GM12878 (cell line): ENCODE data around the gene DHX34.
"Not testable (repeated sequence)": the region's sequence is repeated elsewhere in the genome, so short reads cannot be mapped to it uniquely, and the experiment has no call there.

ENCODE experiments used
- CHD4 ChIP-seq: fragments of 200-600 bp; sonication (generic); IDR thresholded peaks from 2 replicates; pipeline ENCODE4 v1.6.1; 2016; ENCODE audit warnings: mild to moderate bottlenecking
- FOXM1 ChIP-seq: IDR thresholded peaks from 2 replicates; pipeline ENCODE4 v1.6.1; 2012; ENCODE audit warnings: low read depth, mild to moderate bottlenecking, inconsistent platforms, low read length, moderate library complexity
- HDAC6 ChIP-seq: fragments of 200-600 bp; sonication (generic); IDR thresholded peaks from one replicate; pipeline ENCODE4 v1.8.0; 2017; ENCODE audit warnings: antibody characterized with exemption; ENCODE audit not compliant: unreplicated experiment
- JUNB ChIP-seq: IDR thresholded peaks from 2 replicates; pipeline ENCODE4 v1.6.1; 2016; ENCODE audit warnings: antibody characterized with exemption, mild to moderate bottlenecking
- RAD21 ChIP-seq: IDR thresholded peaks from 2 replicates; pipeline ENCODE4 v1.6.1; 2011; ENCODE audit warnings: mild to moderate bottlenecking, low read depth, low read length, moderate library complexity; ENCODE audit not compliant: insufficient read depth
- TAF1 ChIP-seq: IDR thresholded peaks from 2 replicates; pipeline ENCODE4 v1.6.1; 2011; ENCODE audit warnings: mild to moderate bottlenecking, low read depth, low read length, borderline replicate concordance
- TF ChIP-seq, protein P1 (sequence below): fragments of 450-650 bp; IDR thresholded peaks from 2 replicates; pipeline ENCODE4 v1.6.1; 2014; ENCODE audit warnings: mild to moderate bottlenecking
- TF ChIP-seq, protein P2 (sequence below): IDR thresholded peaks from 2 replicates; pipeline ENCODE4 v1.6.1; 2012; ENCODE audit warnings: low read depth, low read length, improper control_type of control experiment
- TF ChIP-seq, protein P3 (sequence below), 3 experiments: IDR thresholded peaks in 2 of 3; conservative IDR thresholded peaks in 1 of 3; 2 replicates each; pipeline ENCODE4 v1.5.1; 2011; ENCODE audit warnings: low read depth in 3 of 3, low read length in 3 of 3, mild to moderate bottlenecking in 3 of 3, control low read depth in 2 of 3, moderate library complexity in 2 of 3, inconsistent platforms in 1 of 3, mixed read lengths in 1 of 3; ENCODE audit not compliant: control insufficient read depth in 2 of 3, insufficient read depth in 1 of 3; ENCODE audit errors: extremely low read depth in 1 of 3

DNA sequence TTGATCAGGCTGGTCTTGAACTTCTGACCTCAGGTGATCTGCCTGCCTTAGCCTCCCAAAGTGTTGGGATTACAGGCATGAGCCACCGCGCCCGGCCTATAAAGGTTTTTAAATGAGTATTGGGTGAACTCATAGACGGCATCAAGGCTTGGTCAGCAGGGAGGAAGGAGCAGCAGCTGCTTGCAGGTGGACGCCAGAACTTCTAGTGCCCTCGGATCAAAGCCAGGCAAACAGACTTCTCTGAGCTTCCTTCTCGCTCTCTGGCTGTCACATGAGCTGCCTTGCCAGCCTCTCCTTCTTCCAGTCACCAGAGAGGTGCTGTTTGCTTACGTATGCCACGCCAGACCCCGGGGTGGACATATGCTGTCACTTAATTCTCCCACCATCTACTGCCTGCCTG, 16.3 kb downstream of the DHX34 start:
- TF ChIP-seq HDAC6, CHD4, FOXM1, TAF1, RAD21, JUNB: not testable (repeated sequence)
- TF ChIP-seq, protein P1, sequence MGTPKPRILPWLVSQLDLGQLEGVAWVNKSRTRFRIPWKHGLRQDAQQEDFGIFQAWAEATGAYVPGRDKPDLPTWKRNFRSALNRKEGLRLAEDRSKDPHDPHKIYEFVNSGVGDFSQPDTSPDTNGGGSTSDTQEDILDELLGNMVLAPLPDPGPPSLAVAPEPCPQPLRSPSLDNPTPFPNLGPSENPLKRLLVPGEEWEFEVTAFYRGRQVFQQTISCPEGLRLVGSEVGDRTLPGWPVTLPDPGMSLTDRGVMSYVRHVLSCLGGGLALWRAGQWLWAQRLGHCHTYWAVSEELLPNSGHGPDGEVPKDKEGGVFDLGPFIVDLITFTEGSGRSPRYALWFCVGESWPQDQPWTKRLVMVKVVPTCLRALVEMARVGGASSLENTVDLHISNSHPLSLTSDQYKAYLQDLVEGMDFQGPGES: not testable (repeated sequence)
- TF ChIP-seq, protein P2, sequence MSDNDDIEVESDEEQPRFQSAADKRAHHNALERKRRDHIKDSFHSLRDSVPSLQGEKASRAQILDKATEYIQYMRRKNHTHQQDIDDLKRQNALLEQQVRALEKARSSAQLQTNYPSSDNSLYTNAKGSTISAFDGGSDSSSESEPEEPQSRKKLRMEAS: not testable (repeated sequence)
- TF ChIP-seq, protein P3, sequence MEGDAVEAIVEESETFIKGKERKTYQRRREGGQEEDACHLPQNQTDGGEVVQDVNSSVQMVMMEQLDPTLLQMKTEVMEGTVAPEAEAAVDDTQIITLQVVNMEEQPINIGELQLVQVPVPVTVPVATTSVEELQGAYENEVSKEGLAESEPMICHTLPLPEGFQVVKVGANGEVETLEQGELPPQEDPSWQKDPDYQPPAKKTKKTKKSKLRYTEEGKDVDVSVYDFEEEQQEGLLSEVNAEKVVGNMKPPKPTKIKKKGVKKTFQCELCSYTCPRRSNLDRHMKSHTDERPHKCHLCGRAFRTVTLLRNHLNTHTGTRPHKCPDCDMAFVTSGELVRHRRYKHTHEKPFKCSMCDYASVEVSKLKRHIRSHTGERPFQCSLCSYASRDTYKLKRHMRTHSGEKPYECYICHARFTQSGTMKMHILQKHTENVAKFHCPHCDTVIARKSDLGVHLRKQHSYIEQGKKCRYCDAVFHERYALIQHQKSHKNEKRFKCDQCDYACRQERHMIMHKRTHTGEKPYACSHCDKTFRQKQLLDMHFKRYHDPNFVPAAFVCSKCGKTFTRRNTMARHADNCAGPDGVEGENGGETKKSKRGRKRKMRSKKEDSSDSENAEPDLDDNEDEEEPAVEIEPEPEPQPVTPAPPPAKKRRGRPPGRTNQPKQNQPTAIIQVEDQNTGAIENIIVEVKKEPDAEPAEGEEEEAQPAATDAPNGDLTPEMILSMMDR (IDR thresholded peaks at IDR 0.05 in 2 of 3, conservative IDR thresholded peaks at IDR 0.05 in 1 of 3; ENCODE audit: control insufficient read depth in 2 of 3, extremely low read depth in 1 of 3, insufficient read depth in 1 of 3, low read depth in 3 of 3, low read length in 3 of 3): not testable (repeated sequence)
